GM19043 (cell line): Measurements from ENCODE around the gene KCNC3.

Source experiments
- ATAC-seq: cut with Tn5 transposase; IDR thresholded peaks from one replicate; pipeline ENCODE4 v1.9.1; 2021; ENCODE audit warnings: low read depth; ENCODE audit not compliant: unreplicated experiment

Gene KCNC3

GRCh38 chr19:50312967-50313811 lies 16.0 kb downstream of the KCNC3 start:
- no peak for ATAC-seq

- no peak for ATAC-seq
Measured at GRCh38 chr19:50311723-50312635, 17.2 kb downstream of the KCNC3 start.

GRCh38 chr19:50310759-50311465 lies 18.3 kb downstream of the KCNC3 start:
- ATAC-seq: no peak

GRCh38 chr19:50309396-50310125 lies 19.6 kb downstream of the KCNC3 start:
- no peak for ATAC-seq

- ATAC-seq: no peak
Measured at GRCh38 chr19:50308991-50309390, 20.2 kb downstream of the KCNC3 start.

GRCh38 chr19:50303558-50303957 lies 25.6 kb downstream of the KCNC3 start:
- ATAC-seq: no peak

GRCh38 chr19:50301607-50301971 lies 27.6 kb downstream of the KCNC3 start:
- no peak for ATAC-seq

- ATAC-seq: no peak
Measured at GRCh38 chr19:50300814-50301606, 28.2 kb downstream of the KCNC3 start.

- ATAC-seq: no peak
Measured at GRCh38 chr19:50300051-50300450, 29.1 kb downstream of the KCNC3 start.

GRCh38 chr19:50293263-50294004 lies 35.7 kb downstream of the KCNC3 start:
- no peak for ATAC-seq

- no peak for ATAC-seq
Measured at GRCh38 chr19:50292216-50292827, 36.9 kb downstream of the KCNC3 start.

- ATAC-seq: no peak
Measured at GRCh38 chr19:50290775-50291174, 38.4 kb downstream of the KCNC3 start.

GRCh38 chr19:50290011-50290410 lies 39.2 kb downstream of the KCNC3 start:
- ATAC-seq: no peak

GRCh38 chr19:50288954-50289353 lies 40.2 kb downstream of the KCNC3 start:
- ATAC-seq: no peak

- no peak for ATAC-seq
Measured at GRCh38 chr19:50287331-50287730, 41.8 kb downstream of the KCNC3 start.

- no peak for ATAC-seq
Measured at GRCh38 chr19:50286443-50286842, 42.7 kb downstream of the KCNC3 start.

GRCh38 chr19:50285833-50286232 lies 43.3 kb downstream of the KCNC3 start:
- ATAC-seq: no peak

GRCh38 chr19:50281491-50281890 lies 47.7 kb downstream of the KCNC3 start:
- no peak for ATAC-seq
